Right lobe of liver (tissue), 4 donors: ENCODE measurements around the gene PELI2.

Experiments
- POLR2A ChIP-seq: fragments of 450-650 bp; IDR thresholded peaks from one replicate; pipeline ENCODE4 v1.6.1; 2017; ENCODE audit warnings: antibody characterized with exemption, mild to moderate bottlenecking
- TF ChIP-seq, protein P1 (sequence below), 4 donors: fragments of 200-600 bp in 3 of 4; fragments of 450-650 bp in 1 of 4; IDR thresholded peaks; one replicate each; pipeline versions ENCODE4 v1.5.1 to v1.8.0; 2016 to 2022; ENCODE audit warnings: antibody characterized with exemption in 4 of 4, mild to moderate bottlenecking in 2 of 4
- donor health status: DM: no; HTN: no; CAD: no.
- donor health status: DM: no; HTN: no; CAD: no.
- donor health status: DM: no; HTN: yes; CAD: no.

DNA sequence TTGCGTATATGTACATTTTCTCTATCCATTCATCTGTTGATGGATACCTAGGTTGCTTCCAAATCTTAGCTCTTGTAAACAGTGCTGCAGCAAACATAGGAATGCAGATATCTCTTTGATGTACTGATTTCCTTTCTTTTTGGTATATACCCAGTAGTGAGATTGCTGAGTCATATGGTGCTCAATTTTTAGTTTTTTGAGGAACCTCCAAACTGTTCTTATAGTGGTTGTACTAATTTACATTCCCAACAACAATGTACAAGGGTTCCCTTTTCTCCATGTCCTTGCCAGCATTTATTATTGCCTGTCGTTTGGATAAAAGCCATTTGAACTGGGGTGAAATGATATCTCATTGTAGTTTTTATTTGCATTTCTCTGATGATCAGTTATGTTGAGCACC, 44.3 kb downstream of the PELI2 start:
- TF ChIP-seq, protein P1, sequence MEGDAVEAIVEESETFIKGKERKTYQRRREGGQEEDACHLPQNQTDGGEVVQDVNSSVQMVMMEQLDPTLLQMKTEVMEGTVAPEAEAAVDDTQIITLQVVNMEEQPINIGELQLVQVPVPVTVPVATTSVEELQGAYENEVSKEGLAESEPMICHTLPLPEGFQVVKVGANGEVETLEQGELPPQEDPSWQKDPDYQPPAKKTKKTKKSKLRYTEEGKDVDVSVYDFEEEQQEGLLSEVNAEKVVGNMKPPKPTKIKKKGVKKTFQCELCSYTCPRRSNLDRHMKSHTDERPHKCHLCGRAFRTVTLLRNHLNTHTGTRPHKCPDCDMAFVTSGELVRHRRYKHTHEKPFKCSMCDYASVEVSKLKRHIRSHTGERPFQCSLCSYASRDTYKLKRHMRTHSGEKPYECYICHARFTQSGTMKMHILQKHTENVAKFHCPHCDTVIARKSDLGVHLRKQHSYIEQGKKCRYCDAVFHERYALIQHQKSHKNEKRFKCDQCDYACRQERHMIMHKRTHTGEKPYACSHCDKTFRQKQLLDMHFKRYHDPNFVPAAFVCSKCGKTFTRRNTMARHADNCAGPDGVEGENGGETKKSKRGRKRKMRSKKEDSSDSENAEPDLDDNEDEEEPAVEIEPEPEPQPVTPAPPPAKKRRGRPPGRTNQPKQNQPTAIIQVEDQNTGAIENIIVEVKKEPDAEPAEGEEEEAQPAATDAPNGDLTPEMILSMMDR (IDR thresholded peaks at IDR 0.05): no peak
- no peak for TF ChIP-seq POLR2A
